SJSA1 (cell line): Measurements from ENCODE around the gene CYRIA. TPM values are rescaled to one million over a fixed set of nuclear protein-coding genes. Genes with fewer than 3 reads are reported as not detected.
A peak's percentile ranks its signal among the peaks of the same experiment; 100 is the strongest.

ENCODE experiments used
- DNase-seq, 2 experiments: peaks; one replicate each; pipeline ENCODE4 v3.0.0-alpha.2; 2015 to 2020; ENCODE audit warnings: low spot score in 2 of 2, low read depth in 1 of 2
- H3K27ac ChIP-seq: fragments of 250-450 bp; sonication (Bioruptor Pico); 2 replicates; pipeline ENCODE4 v1.5.1; 2020; ENCODE audit warnings: mild to moderate bottlenecking, moderate library complexity
- H3K27me3 ChIP-seq: fragments of 250-450 bp; sonication (Bioruptor Pico); replicated peaks from 2 replicates; pipeline ENCODE4 v1.5.1; 2020; ENCODE audit warnings: mild to moderate bottlenecking, moderate library complexity
- H3K36me3 ChIP-seq: fragments of 250-450 bp; sonication (Bioruptor Pico); 2 replicates; pipeline ENCODE4 v1.5.1; 2020; ENCODE audit warnings: mild to moderate bottlenecking
- H3K4me1 ChIP-seq: fragments of 250-450 bp; sonication (Bioruptor Pico); replicated peaks from 2 replicates; pipeline ENCODE4 v1.6.1; 2021; ENCODE audit warnings: mild to moderate bottlenecking
- H3K4me3 ChIP-seq: fragments of 250-450 bp; sonication (Bioruptor Pico); 2 replicates; pipeline ENCODE4 v1.5.1; 2020; ENCODE audit warnings: mild to moderate bottlenecking
- H3K9me3 ChIP-seq: fragments of 250-450 bp; sonication (Bioruptor Pico); replicated peaks from 2 replicates; pipeline ENCODE4 v1.5.1; 2020; ENCODE audit warnings: mild to moderate bottlenecking
- total RNA-seq: library from RNA; depleted of rRNA; stranded (reverse); fragments of >200 nt; shearing (Covaris generic); gene quantifications from 2 replicates; pipeline ENCODE4 v1.2.3, GENCODE V29; 2014

CYRIA gene
- total RNA-seq, 1 experiment from 2014 or later: 1.00 TPM

- Histone ChIP-seq H3K27ac (no peak overlapping the region), H3K36me3 (no peaks in the 10 kb centered on the region), H3K4me1 (peaks cover 19% of the 10 kb centered on the region), H3K9me3 (no peaks in the 10 kb centered on the region), H3K27me3 (no peaks in the 10 kb centered on the region), H3K4me3 (no peak overlapping the region)
- no peak for DNase-seq
Observed at GRCh38 chr2:16640001-16640700, 25.5 kb downstream of the CYRIA start.

DNA sequence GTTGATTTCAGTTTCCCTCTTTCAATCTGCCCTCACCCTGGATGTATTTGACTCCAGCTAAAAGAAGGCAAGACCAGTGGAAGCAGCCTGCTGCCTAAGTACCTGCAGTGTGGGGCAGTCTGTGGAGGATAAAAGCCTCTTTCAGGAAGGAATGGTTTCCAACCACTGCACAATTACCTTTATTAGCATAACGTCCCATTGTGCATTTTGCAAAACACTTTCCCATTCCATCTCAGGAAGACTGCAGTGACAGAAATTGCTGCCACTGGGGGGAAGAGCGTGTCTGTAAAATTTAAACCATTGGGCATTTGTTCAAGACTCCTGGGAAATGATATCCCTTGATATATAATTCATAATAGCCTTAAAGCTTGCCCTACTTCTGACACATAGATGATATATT, 26.2 kb downstream of the CYRIA start:
- Histone ChIP-seq H3K36me3 (no peaks in the 10 kb centered on the region), H3K9me3 (no peaks in the 10 kb centered on the region), H3K27ac (no peak overlapping the region), H3K27me3 (no peaks in the 10 kb centered on the region), H3K4me1 (peaks cover 19% of the 10 kb centered on the region), H3K4me3 (no peak overlapping the region)
- no peak for DNase-seq

DNA sequence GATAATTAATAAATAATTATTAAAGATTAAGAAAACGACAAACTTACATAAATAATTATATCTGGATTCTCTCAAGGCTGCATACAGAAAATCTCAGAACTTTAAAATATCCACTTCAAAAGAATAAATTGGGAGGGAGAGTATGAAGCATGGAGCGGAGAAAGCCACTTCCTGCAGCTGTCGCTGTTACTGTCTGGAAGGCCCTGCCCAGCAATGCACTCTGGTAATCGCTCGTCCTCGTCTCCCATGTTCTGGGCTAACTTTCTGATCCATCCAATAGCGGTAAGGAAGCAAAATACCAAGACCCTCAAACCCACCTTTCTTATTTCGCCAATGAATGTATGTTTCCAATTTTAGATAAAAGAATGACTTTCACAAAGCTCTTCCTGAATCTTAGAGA, 26.7 kb downstream of the CYRIA start:
- no peak overlapping the region for H3K4me3 ChIP-seq
- peaks cover 19% of the 10 kb centered on the region for H3K4me1 ChIP-seq
- no peaks in the 10 kb centered on the region for H3K9me3 ChIP-seq
- no peaks in the 10 kb centered on the region for H3K36me3 ChIP-seq
- no peak overlapping the region for H3K27ac ChIP-seq
- H3K27me3 ChIP-seq: no peaks in the 10 kb centered on the region
- DNase-seq: no peak

DNA sequence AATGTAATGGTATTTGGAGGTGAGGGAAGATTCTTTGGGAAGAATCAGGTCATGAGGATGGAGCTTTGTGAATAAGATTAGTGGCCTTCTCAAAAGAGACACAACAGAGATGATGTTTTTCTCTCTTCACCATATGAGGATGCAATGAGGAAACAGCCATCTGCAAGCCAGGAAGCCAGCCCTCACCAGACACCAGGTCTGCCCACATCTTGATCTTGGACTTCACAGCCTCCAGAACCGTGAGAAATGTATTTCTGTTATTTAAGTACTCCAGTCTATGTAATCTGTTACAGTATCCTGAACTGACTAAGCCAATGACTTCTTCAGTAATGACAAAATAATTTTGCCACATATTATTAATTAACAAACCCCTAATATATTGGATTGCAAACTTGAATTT, 28.3 kb downstream of the CYRIA start:
- no peak overlapping the region for H3K27ac ChIP-seq
- H3K36me3 ChIP-seq: no peaks in the 10 kb centered on the region
- DNase-seq: no peak
- H3K27me3 ChIP-seq: no peaks in the 10 kb centered on the region
- no peak overlapping the region for H3K4me3 ChIP-seq
- no peaks in the 10 kb centered on the region for H3K9me3 ChIP-seq
- peaks cover 19% of the 10 kb centered on the region for H3K4me1 ChIP-seq

- peaks cover 19% of the 10 kb centered on the region for H3K4me1 ChIP-seq
- no peak overlapping the region for H3K4me3 ChIP-seq
- peak in 1 of 2 experiments; percentile 56 for DNase-seq
- no peaks in the 10 kb centered on the region for H3K27me3 ChIP-seq
- no peak overlapping the region for H3K27ac ChIP-seq
- no peaks in the 10 kb centered on the region for H3K36me3 ChIP-seq
- H3K9me3 ChIP-seq: no peaks in the 10 kb centered on the region
Observed at GRCh38 chr2:16635791-16636699, 29.6 kb downstream of the CYRIA start.

DNA sequence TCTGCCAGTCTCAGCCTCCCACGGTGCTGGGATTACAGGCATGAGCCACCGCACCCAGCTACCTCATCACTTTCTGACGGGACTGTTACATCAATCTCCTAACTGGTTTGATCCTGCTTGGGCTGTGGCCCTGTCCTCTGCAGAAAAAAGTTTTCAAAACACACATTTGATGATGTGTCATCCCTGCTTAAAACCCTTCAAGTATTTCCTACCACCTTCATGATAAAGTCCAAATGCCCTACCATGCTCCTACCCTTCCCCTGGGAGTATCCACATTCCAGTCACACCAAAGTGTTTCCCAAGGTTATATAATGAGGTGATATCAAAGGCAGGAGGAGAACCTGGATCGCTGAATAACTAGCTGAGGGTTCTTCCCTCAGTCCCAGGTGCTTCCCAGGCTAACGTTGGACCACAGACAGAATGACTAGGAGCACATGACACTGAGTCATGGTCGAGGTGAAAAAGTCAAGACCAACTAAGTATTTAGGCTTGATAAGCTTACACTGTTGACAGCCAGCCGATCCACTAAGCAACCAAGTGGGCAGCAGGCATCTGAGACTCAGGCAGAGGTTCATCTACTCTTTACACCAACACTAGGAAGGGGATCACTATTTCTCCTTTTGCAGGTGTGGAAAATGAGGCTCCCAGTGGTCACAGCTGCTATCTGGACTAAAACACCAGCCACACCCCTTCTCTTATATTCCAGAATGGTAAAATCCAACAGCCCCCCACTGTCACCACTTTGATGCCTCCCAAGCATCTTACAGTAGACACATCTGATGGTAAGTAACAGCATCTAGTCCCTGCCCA, 31.8 kb downstream of the CYRIA start:
- no peak for DNase-seq
- H3K9me3 ChIP-seq: no peaks in the 10 kb centered on the region
- no peak overlapping the region for H3K4me3 ChIP-seq
- H3K27ac ChIP-seq: no peak overlapping the region
- H3K27me3 ChIP-seq: no peaks in the 10 kb centered on the region
- H3K36me3 ChIP-seq: no peaks in the 10 kb centered on the region
- H3K4me1 ChIP-seq: peaks cover 19% of the 10 kb centered on the region

DNA sequence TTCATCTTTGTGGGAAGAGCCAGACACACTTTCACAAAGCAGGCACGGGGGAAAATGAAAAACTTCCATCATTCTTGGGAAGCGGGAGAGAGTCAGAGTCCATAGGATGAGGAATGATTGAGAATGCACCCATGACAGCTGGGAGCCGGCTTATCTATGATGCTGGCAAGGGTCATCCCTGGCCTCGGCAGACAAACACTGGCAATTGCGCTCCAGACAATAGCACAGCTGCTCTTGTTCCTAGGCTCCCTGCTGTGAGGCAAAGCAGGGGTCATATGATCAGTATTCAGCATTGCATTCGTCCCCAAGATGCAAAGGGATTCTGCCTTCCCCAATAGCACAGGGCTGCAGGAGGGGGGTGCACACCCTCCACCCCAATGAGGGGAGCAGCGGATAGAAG, 33.0 kb downstream of the CYRIA start:
- Histone ChIP-seq H3K36me3 (no peaks in the 10 kb centered on the region), H3K9me3 (no peaks in the 10 kb centered on the region), H3K4me3 (no peak overlapping the region), H3K4me1 (peaks cover 19% of the 10 kb centered on the region), H3K27ac (no peak overlapping the region), H3K27me3 (no peaks in the 10 kb centered on the region)
- DNase-seq: no peak

DNA sequence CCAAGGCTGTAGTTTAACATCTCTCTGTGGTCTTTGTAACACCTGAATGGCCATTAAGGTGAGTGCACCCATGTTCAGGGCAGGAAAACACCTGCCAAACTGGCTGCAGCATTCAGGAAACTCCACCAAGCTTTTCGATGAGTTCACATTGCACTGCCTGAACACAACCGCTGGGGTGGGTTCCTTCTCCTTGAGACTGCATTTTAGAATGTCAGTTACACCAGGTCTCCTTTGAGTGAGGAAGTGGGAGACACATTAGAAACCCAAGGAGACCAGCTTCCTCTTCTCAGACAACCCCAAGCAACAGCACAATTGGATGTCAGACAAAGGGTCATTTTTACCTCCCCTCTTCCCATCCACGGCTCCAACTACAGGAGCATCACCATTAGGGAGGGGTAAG, 35.2 kb downstream of the CYRIA start:
- no peak for DNase-seq
- no peaks in the 10 kb centered on the region for H3K9me3 ChIP-seq
- no peaks in the 10 kb centered on the region for H3K36me3 ChIP-seq
- H3K27me3 ChIP-seq: no peaks in the 10 kb centered on the region
- peaks cover 3% of the 10 kb centered on the region for H3K4me1 ChIP-seq
- H3K27ac ChIP-seq: no peak overlapping the region
- no peak overlapping the region for H3K4me3 ChIP-seq

GRCh38 chr2:16629770-16630169, 35.9 kb downstream of the CYRIA start:
- no peaks in the 10 kb centered on the region for H3K9me3 ChIP-seq
- no peaks in the 10 kb centered on the region for H3K27me3 ChIP-seq
- no peaks in the 10 kb centered on the region for H3K36me3 ChIP-seq
- H3K4me3 ChIP-seq: no peak overlapping the region
- DNase-seq: no peak
- no peak overlapping the region for H3K27ac ChIP-seq
- H3K4me1 ChIP-seq: no peaks in the 10 kb centered on the region

- Histone ChIP-seq H3K27me3 (no peaks in the 10 kb centered on the region), H3K27ac (no peak overlapping the region), H3K36me3 (no peaks in the 10 kb centered on the region), H3K4me1 (no peaks in the 10 kb centered on the region), H3K4me3 (no peak overlapping the region), H3K9me3 (no peaks in the 10 kb centered on the region)
- no peak for DNase-seq
Observed at GRCh38 chr2:16629044-16629443, 36.6 kb downstream of the CYRIA start.

DNA sequence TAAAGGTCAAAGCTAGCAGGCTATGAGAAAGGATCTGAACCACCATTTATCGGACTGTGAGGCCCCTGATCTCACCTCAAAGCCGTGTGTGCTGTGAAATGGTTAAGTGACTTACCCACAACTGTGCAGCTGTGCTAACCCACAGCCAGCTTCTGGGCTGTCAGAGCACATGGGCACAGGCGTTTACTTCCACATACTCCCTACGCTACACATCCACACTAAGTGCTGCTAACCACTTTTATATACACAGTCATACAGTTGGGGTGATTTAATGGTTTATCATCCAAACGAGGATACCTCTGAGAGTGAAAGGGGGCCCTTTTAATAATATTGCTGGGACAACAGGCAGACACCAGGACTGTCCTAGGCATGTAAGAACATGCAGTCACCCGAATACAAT, 37.3 kb downstream of the CYRIA start:
- no peak overlapping the region for H3K27ac ChIP-seq
- no peaks in the 10 kb centered on the region for H3K9me3 ChIP-seq
- H3K27me3 ChIP-seq: no peaks in the 10 kb centered on the region
- H3K36me3 ChIP-seq: no peaks in the 10 kb centered on the region
- no peak for DNase-seq
- no peaks in the 10 kb centered on the region for H3K4me1 ChIP-seq
- no peak overlapping the region for H3K4me3 ChIP-seq

DNA sequence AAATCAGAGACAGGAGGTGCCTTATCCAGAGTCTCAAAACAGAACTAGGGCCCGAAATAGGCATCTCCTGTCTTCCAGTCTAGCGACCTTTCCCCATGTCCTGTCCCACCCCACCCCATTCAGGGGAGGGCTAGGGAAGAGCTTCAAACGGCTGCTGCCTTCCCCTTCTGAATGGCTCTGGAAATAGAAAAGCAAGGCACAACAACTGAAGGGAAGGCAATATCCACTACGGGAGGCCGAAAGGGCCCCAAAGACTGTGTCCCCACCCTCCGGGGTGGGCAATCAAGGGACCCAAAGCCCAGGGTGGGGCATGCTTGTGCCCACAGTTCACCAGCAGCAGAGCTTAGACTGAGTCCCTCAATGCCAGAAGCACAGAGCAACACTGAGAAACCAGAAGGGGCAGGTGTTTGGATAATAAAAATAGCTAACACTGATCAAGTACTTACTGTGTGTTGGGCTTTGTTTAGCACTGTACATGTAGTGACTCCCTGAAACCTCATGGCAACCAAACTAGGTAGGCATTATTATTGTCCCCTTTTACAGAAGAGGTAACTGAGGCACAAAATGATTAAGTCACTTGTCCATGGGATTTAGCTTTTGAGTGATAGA, 38.5 kb downstream of the CYRIA start:
- DNase-seq: no peak
- Histone ChIP-seq H3K4me3 (no peak overlapping the region), H3K4me1 (no peaks in the 10 kb centered on the region), H3K9me3 (no peaks in the 10 kb centered on the region), H3K27ac (no peak overlapping the region), H3K27me3 (no peaks in the 10 kb centered on the region), H3K36me3 (no peaks in the 10 kb centered on the region)

DNA sequence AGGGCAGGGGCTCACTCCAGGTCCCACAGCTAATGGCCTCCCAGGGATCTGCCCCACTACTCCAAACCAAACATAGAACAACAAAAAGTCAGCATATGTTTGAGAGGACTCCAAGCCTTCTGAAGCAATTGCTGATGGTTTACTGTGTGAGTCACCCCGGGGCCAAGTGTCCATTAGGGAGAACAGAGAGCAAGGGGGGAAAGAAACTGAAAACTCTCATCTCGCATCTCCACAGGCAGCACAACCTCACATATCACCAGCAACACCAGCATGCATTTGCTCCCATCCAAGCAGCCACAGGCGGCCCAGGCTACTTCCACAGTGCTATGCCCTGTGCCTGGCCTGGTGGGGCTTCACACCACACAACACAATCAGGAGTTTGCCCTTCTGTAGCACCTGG, 39.1 kb downstream of the CYRIA start:
- Histone ChIP-seq H3K4me3 (no peak overlapping the region), H3K27ac (no peak overlapping the region), H3K4me1 (no peaks in the 10 kb centered on the region), H3K27me3 (no peaks in the 10 kb centered on the region), H3K36me3 (no peaks in the 10 kb centered on the region), H3K9me3 (no peaks in the 10 kb centered on the region)
- DNase-seq: no peak
